Mucosa of descending colon (tissue), 3 donors: Measurements from ENCODE around the gene GLRX3. TPM values are rescaled to one million over a fixed set of nuclear protein-coding genes. Genes with fewer than 3 reads are reported as not detected.
A peak's percentile ranks its signal among the peaks of the same experiment; 100 is the strongest.

Source experiments
- ATAC-seq: fragments of 200-7000 bp; cut with Tn5 transposase; one replicate; pipeline ENCODE4 v1.9.1; 2020; ENCODE audit warnings: mild to moderate bottlenecking, moderate library complexity
- DNase-seq, 3 donors: peaks; one replicate each; pipeline ENCODE4 v3.0.0-alpha.2; 2020
- H3K36me3 ChIP-seq: fragments of 200-600 bp; one replicate; pipeline ENCODE4 v1.8.0; 2021; ENCODE audit warnings: low read depth, mild to moderate bottlenecking
- H3K4me1 ChIP-seq: fragments of 200-600 bp; one replicate; pipeline ENCODE4 v1.8.0; 2021; ENCODE audit warnings: low read depth, mild to moderate bottlenecking
- H3K4me3 ChIP-seq: fragments of 200-600 bp; one replicate; pipeline ENCODE4 v1.8.0; 2021; ENCODE audit warnings: mild to moderate bottlenecking
- H3K9me3 ChIP-seq: fragments of 200-600 bp; one replicate; pipeline ENCODE4 v1.8.0; 2021; ENCODE audit warnings: mild to moderate bottlenecking
- CTCF ChIP-seq: fragments of 200-600 bp; IDR thresholded peaks from one replicate; pipeline ENCODE4 v1.8.0; 2022; ENCODE audit warnings: antibody characterized with exemption, mild to moderate bottlenecking
- intact Hi-C, 2 donors: fragments of 100-400 bp; cut with DNase I in 1 of 2; cut with micrococcal nuclease in 1 of 2; formaldehyde crosslinking; loops; one replicate each; pipeline versions ENCODE4 v1.11.0 to v1.11.1; 2022; cut with DNase I, micrococcal nuclease
- total RNA-seq, 3 donors: library from RNA; stranded (reverse); fragmentation: NEBNext Ultra II Directional in 2 of 3; extraction: Animal tissue kit (Norgen Biotek cat#: 25700) in 2 of 3; gene quantifications; one replicate each; pipeline versions ENCODE4 v1.2.1 to v1.2.4, GENCODE V29; 2021 to 2023
- donor health status: DM: no; HTN: no; CAD: no; lungs with moderate emphysema.
- donor health status: DM: no; HTN: no; CAD: no.
- donor health status: DM: no; HTN: yes; CAD: no.

Gene GLRX3
- total RNA-seq, 3 donors from 2014 or later: 44.3 to 58.2 (median 57.2) TPM

DNA sequence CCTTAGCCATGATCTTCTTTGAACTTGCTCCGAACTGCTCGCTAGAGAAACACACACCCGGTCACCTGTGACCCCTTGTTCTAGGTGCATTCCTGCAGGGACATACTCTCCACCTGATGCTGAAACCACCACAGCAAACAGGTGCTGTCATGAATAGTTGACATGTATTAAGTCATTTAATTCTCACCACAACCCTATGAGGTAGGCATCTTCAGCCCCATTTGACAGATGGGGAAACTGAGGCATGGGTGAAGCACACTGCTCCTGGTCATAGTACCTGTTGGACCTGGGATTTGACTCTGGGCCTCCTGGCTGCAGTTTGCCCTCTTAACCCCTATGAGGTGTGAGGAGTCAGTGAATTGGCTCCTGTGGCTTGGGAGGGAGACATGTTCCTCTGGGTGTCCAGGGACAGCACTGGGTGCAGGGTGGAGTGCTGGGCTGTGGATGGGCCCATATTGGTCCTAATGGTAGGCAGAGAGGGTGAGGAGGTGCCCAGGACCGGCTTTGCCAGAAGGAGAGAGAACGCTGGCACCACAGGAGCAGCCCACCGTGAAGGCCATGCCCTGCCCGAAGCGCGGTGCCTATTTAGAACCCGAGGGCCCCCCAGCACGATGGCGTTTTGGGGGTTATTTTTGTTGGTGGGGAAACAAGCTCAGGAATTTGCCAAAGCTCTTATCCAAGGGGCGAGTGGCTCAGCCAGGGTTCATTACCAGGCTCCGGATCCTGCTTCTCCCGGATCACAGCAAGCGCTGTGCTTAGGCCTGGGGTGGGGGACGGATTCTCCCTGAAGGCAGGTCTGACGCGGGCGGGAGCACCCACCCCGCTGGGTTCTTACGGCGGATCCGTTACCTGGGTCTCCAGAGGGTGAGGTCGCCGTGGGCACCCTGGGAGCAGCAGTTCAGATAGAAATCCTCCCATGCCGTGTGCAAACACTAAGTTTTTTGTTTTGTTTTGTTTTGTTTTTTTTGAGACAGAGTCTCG is 52.3 kb downstream of the GLRX3 start:
- H3K9me3 ChIP-seq: no peaks in the 10 kb centered on the region
- no peak overlapping the region for H3K4me3 ChIP-seq
- intact Hi-C loops: no loop called here
- DNase-seq (no peak), ATAC-seq (no peak)
- no peak for TF ChIP-seq CTCF
- no peaks in the 10 kb centered on the region for H3K36me3 ChIP-seq
- peaks cover 2% of the 10 kb centered on the region for H3K4me1 ChIP-seq

DNA sequence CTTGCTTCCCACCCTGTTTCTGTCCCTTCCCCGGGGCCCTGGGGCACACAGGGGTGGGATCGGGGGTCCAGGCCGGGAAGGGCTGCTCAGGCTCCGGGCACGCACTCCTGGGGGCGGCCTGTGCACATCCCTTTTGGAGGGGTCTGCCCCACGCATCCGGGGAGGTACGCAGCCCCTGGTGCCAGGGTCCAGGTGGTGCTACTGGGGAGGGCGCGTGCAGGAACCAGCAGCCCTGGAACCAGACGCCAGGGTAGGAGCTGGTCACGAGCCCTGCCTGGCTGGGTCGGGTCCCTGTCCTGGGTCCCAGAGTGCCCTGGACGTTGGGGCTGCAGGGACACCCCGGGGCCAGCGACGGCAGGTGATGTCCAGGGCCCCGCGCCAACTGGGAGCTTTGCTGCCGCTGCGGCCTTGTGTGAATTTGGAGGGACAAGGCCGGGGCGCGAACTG is 53.4 kb downstream of the GLRX3 start:
- Histone ChIP-seq H3K4me3 (no peak overlapping the region), H3K4me1 (peaks cover 2% of the 10 kb centered on the region), H3K9me3 (no peaks in the 10 kb centered on the region), H3K36me3 (no peaks in the 10 kb centered on the region)
- DNase-seq: no peak
- ATAC-seq: no peak
- no peak for TF ChIP-seq CTCF
- intact Hi-C loops: no loop called here

- ATAC-seq (peak; percentile 99), DNase-seq (peak; percentile 90 to 95 (median 93))
- Histone ChIP-seq H3K4me1 (peaks cover 2% of the 10 kb centered on the region), H3K4me3 (peak overlapping the region; percentile 22), H3K9me3 (no peaks in the 10 kb centered on the region), H3K36me3 (no peaks in the 10 kb centered on the region)
- peak; percentile 100 for TF ChIP-seq CTCF
- intact Hi-C loops: no loop called here
These were observed 54.0 kb downstream of the GLRX3 start for GRCh38 chr10:130190055-130190736.

GRCh38 chr10:130190737-130191115 is 54.5 kb downstream of the GLRX3 start:
- no peak for TF ChIP-seq CTCF
- no peak for DNase-seq
- Histone ChIP-seq H3K9me3 (no peaks in the 10 kb centered on the region), H3K4me1 (peaks cover 2% of the 10 kb centered on the region), H3K36me3 (no peaks in the 10 kb centered on the region), H3K4me3 (peak overlapping the region; percentile 22)
- ATAC-seq: peak; percentile 19
- intact Hi-C loops: no loop called here

- H3K36me3 ChIP-seq: no peaks in the 10 kb centered on the region
- no peaks in the 10 kb centered on the region for H3K9me3 ChIP-seq
- no peak for TF ChIP-seq CTCF
- peaks cover 2% of the 10 kb centered on the region for H3K4me1 ChIP-seq
- no peak overlapping the region for H3K4me3 ChIP-seq
- DNase-seq: no peak
- intact Hi-C loops: no loop called here
- no peak for ATAC-seq
These were observed 55.2 kb downstream of the GLRX3 start for GRCh38 chr10:130191380-130191779.
